ENCODE results near the gene KCNH5. TPM values are rescaled to one million over a fixed set of nuclear protein-coding genes. Genes with fewer than 3 reads are reported as not detected.

Gene KCNH5
- total RNA-seq, 1 donor from 2014 or later = not detected

- ATAC-seq = no peak
- no peak for DNase-seq (ENCODE audit: low spot score)
- intact Hi-C loops (cut with DNase I) = loop anchor here (5.0 kb wide), 1 partner anchor 700 kb away; no protein-coding TSS in a partner anchor
These were observed 33.1 kb downstream of the KCNH5 start for GRCh38 chr14:63012171-63012570.

DNA sequence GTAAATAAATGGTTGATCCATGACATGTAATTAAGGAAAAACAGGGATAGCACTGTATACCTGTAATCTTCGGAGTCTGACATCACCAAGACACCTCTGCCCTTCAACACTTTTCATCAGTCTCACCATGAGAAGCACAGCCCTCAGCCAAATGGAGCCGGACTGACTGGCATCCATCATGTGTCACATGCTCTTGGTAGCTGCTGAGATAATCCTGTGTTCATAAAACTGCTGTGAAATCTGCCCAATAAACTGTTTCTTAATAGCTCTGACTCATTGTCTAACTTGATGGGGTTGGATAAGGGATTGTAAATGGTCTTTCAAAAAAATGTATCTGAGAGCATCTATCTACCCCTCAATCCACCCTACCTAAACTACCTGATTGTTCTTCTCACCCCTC lies 33.6 kb downstream of the KCNH5 start:
- DNase-seq (ENCODE audit: low spot score) (no peak), ATAC-seq (no peak)
- intact Hi-C loops (cut with DNase I) = loop anchor here (5.0 kb wide), 1 partner anchor 699 kb away; no protein-coding TSS in a partner anchor

DNA sequence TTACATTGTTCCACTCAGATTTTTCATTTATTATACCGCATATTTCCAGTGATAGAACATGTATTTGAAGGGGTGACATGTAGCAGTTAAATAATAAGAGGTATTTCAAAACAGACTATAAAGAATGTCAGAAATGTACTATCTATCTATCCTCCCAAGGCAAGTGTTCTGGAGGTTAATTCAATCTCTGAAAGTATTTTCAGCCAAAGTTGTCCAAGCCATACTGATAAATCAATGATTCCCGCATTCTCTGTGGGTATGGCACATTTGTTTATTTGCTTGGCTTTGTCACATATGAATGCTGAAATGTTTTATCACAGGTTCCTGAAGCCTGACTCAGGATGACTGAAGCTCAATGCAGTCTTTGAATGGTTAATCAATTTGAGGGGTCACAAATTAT lies 35.8 kb downstream of the KCNH5 start:
- DNase-seq (ENCODE audit: low spot score) = no peak
- no peak for ATAC-seq
- intact Hi-C loops (cut with DNase I) = no loop called here

- DNase-seq (ENCODE audit: low spot score) = no peak
- intact Hi-C loops (cut with DNase I) = no loop called here
These were observed 38.7 kb downstream of the KCNH5 start for GRCh38 chr14:63006531-63006930.

GRCh38 chr14:62994096-62994495 lies 51.2 kb downstream of the KCNH5 start:
- no peak for DNase-seq (ENCODE audit: low spot score)
- ATAC-seq = no peak
- intact Hi-C loops (cut with DNase I) = no loop called here

More at GRCh38 chr14:63006531-63006930, 38.7 kb downstream of the KCNH5 start:
- ATAC-seq = no peak

DNA sequence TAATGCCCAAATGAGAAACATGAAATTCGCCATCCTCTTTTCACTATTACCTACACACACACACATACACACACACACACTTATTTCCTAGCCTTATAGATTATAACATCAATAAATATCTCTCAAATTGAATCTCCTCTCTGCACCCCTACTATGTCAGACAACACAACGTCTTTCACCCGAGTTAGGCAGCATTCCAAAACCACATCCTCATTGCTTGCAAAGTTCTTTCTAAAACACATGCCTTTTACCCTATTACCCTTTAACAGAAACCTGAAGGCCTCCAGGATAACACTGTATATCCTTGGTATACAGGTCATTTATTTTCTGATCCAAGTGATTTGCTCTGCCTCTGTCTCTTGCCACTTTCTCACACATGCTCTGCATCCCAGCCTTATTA lies 56.3 kb downstream of the KCNH5 start:
- intact Hi-C loops (cut with DNase I) = no loop called here
- DNase-seq (ENCODE audit: low spot score) (no peak), ATAC-seq (no peak)

GRCh38 chr14:62983821-62984220 lies 61.4 kb downstream of the KCNH5 start:
- intact Hi-C loops (cut with DNase I) = no loop called here
- DNase-seq (ENCODE audit: low spot score) (no peak), ATAC-seq (no peak)

- no peak for DNase-seq (ENCODE audit: low spot score)
- intact Hi-C loops (cut with DNase I) = no loop called here
- no peak for ATAC-seq
These were observed 64.6 kb downstream of the KCNH5 start for GRCh38 chr14:62980693-62981092.

DNA sequence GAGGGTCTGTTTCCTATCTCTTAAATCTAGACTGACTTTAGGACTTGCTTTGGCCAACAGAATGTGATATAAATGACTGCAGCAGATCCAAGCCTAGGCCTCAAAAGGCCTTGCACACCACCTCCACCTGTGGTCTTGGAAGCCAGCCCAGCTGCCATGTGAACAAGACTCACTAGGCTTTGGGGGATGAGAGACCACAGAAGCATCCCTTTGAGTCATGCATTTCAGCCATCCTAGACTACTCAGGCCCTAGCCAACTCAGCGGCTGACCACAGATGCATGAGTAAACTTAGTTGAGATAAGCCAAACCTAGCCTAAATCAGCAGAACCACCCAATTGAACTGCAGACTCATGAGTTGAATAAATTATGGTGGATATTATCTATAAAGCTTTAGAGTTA lies 87.7 kb downstream of the KCNH5 start:
- ATAC-seq (no peak), DNase-seq (ENCODE audit: low spot score) (no peak)
- intact Hi-C loops (cut with DNase I) = no loop called here

GRCh38 chr14:62956413-62956812 lies 88.8 kb downstream of the KCNH5 start:
- no peak for ATAC-seq
- DNase-seq (ENCODE audit: low spot score) = no peak
- intact Hi-C loops (cut with DNase I) = no loop called here

DNA sequence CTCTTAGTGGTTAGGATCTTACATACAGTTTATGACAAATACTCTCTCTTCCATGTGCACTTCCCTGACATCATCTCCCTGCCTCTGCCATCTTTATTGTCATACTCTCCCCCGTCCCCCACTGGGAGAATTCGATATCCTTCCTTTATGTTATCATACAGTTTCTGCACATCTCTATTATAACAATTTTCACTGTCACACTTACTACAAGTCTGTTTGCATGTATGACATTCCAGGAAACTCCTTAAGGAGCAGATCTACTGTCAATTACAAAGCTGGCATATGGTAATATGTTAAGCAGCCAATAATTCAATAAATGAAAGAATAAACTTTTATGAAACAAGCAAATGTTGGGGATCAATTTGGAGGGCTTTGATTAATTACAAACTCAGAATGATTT lies 91.1 kb downstream of the KCNH5 start:
- no peak for ATAC-seq
- intact Hi-C loops (cut with DNase I) = no loop called here
- DNase-seq (ENCODE audit: low spot score) = no peak

DNA sequence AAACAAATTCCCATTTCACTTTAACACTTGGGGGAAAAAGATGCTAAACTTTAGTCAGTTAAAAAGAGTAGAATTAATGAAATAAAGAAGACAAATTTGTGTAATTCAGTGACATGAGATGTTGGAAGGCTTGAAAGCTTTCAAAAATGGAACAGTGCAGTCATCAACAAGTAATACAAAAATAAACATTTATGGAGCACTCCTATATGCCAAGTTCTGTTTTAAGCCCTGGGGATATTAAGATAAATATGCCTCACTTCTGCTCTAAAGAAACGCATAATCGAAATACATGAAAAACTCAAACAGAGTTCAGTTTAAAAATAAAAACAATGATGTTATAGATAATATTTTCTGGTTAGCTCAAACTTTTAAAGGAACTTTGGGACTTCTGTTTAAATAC lies 93.0 kb downstream of the KCNH5 start:
- ATAC-seq = no peak
- DNase-seq (ENCODE audit: low spot score) = no peak
- intact Hi-C loops (cut with DNase I) = no loop called here

- ATAC-seq = no peak
- no peak for DNase-seq (ENCODE audit: low spot score)
- intact Hi-C loops (cut with DNase I) = no loop called here
These were observed 98.0 kb downstream of the KCNH5 start for GRCh38 chr14:62947301-62947700.

DNA sequence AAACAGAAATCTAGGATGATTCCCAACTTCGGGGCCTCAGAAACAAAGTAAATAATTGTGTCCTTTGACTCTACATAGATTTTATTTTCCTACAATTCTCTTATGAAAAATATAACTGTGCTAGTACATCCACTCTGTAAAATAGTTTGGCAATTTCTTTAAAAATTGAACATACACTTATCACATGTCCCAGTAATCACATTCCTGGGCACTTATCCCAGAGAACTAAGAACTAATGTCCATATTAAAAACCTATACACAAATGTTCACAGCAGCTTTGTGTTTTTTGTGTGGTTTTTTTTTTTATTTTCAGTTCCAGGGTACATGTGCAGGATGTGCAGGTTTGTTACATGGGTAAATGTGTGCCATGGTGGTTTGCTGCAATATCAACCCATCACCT lies 99.0 kb downstream of the KCNH5 start:
- intact Hi-C loops (cut with DNase I) = no loop called here
- ATAC-seq (no peak), DNase-seq (ENCODE audit: low spot score) (no peak)

GRCh38 chr14:62943202-62943601 lies 102.1 kb downstream of the KCNH5 start:
- DNase-seq (ENCODE audit: low spot score) (no peak), ATAC-seq (no peak)
- intact Hi-C loops (cut with DNase I) = no loop called here

- DNase-seq (ENCODE audit: low spot score) (no peak), ATAC-seq (no peak)
- intact Hi-C loops (cut with DNase I) = no loop called here
These were observed 105.3 kb downstream of the KCNH5 start for GRCh38 chr14:62939970-62940369.

- ATAC-seq (no peak), DNase-seq (ENCODE audit: low spot score) (no peak)
- intact Hi-C loops (cut with DNase I) = no loop called here
These were observed 106.5 kb downstream of the KCNH5 start for GRCh38 chr14:62938778-62939177.

- ATAC-seq (no peak), DNase-seq (ENCODE audit: low spot score) (no peak)
- intact Hi-C loops (cut with DNase I) = no loop called here
These were observed 110.8 kb downstream of the KCNH5 start for GRCh38 chr14:62934439-62934838.

DNA sequence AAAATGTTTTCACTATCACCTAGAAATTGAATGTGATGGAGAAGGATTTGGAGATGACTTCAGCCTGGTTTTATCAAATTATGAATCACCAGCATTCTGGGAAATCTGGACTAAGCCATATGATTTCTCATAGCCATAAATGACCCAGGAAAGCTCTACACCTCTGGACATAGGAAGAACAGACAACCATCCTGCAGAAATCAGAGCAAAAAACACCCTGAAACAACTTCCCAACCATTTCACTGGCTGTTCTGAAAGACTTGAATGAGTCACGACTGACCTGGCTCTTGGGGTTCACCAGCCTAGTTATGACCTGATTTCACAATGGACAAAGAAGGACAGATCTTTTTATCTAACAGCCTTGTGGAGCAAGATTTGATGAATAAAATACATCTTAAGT lies 123.8 kb downstream of the KCNH5 start:
- ATAC-seq (no peak), DNase-seq (ENCODE audit: low spot score) (no peak)
- intact Hi-C loops (cut with DNase I) = no loop called here

GRCh38 chr14:62916551-62916950 lies 128.7 kb downstream of the KCNH5 start:
- DNase-seq (ENCODE audit: low spot score) (no peak), ATAC-seq (no peak)
- intact Hi-C loops (cut with DNase I) = no loop called here

DNA sequence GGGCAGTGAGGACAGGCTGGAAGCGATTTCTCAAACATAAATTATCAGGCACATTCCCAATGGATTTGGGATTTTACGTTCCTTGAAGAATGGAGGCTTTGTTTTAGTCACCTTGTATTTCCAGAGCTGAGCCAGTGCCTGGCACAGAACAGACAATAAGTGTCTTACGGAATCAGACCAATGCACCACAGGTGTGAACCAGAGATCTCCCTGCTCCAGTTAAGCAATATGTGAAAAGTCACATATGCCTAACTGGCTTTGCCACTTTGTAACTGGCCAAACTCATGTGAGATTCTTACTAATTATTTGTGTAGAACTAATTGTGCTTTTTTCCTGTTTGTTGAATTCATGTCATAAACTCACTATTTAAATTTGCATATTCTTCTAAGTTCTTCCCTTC lies 130.4 kb downstream of the KCNH5 start:
- no peak for ATAC-seq
- intact Hi-C loops (cut with DNase I) = no loop called here
- DNase-seq (ENCODE audit: low spot score) = no peak

GRCh38 chr14:62914025-62914424 lies 131.2 kb downstream of the KCNH5 start:
- DNase-seq (ENCODE audit: low spot score) (no peak), ATAC-seq (no peak)
- intact Hi-C loops (cut with DNase I) = no loop called here

Data from sciatic nerve (tissue), 2 donors.